ENCODE results near the gene NHSL2. TPM values are rescaled to one million over a fixed set of nuclear protein-coding genes. Genes with fewer than 3 reads are reported as not detected.

Gene NHSL2
- total RNA-seq (2022; extraction: Qiagen RNA extraction; ENCODE audit: low read depth) = 0.32 to 0.45 TPM (median 0.37 TPM) in 5 replicates

DNA sequence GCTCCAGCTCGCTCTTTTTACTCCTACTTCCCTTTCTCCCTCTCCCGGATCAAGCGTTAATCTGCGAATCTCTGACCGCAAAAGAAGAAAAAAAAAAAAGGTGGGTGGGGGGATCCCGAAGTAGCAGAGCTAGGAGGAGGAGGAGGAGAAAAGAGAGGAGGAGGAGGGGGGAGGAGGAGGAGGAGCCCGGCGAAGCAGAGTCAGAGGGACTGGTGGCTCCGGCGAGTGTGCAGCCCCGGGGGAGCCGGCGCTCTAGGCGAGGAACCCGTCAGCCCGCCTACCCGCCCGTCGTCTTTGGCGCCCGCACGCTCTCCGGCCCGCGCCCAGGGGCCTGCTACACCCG, at the start of gene NHSL2:
Gene NHSL2, plus strand, starts transcription at position 203 of the 343 bp plus-strand sequence.

GRCh38 chrX:72131317-72132294, 221.0 kb downstream of the NHSL2 start, which contains the start of gene RTL5:
Gene RTL5, minus strand, starts transcription at chrX:72131915.

DNA sequence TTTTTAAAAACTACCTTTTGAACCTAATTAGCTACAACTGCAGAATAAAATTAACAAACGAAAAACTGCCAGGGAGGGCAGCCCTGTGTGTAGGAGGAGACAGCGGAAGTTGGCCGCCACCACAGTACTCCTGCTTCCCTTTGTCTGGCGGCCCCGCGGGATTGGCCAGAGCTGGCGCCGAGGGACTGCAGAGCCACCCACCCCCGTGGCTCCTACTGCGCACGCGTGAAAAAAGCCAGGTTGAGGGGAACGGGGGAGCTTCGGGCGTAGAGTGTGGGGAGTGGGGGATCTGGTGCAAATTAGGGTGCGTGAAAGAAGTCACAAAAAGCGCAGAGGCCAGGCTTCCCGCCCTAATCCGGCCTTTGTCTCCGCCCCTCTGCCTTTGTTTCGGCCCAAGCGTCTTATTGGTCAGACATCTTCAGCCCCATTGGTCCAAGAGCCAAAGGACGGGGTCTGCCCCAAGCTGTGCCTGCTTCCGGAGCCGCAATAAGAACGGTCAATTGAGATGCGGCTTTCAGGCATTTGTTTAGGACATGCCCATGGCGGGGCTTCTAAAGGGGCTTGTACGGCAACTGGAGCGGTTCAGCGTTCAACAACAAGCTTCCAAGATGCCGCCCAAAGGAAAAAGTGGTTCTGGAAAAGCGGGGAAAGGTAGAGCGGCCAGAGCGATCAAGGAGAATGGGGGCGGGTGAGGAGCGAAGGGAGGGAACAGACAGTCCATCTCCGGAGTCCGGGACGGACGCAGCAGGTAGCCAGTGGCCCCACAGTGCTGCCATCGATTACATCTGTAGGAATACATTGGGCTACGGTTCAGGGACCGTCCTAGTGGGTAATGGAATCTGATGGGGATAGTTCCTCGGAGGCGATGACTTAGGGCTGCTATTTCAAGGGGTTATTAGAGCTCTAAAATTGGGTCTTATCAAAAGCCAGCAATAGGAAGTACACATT, 270.8 kb downstream of the NHSL2 start, which contains the start of gene PIN4:
Gene PIN4, plus strand, starts transcription at position 580 of the 948 bp plus-strand sequence. Its CDS starts 29 bp downstream, at position 609.

Other genes starting within 250 kb of the NHSL2 start
- not detected in 5 replicates for gene CXorf49, start 192.6 kb upstream of the NHSL2 start, total RNA-seq (2022; extraction: Qiagen RNA extraction; ENCODE audit: low read depth)
- not detected in 5 replicates for gene CXorf49B, start 147.5 kb upstream of the NHSL2 start, total RNA-seq (2022; extraction: Qiagen RNA extraction; ENCODE audit: low read depth)
- 2.3 to 2.8 TPM (median 2.5 TPM) in 5 replicates for gene RTL5, start 221.1 kb downstream of the NHSL2 start, total RNA-seq (2022; extraction: Qiagen RNA extraction; ENCODE audit: low read depth)

All from A549 treated with DMSO at 1 μM for 4 hours (cell line).